Suppressor macrophage treated with lipopolysaccharide for 1 hour (primary cell): ENCODE measurements around the gene ARAF.
"Not testable (repeated sequence)": the region's sequence is repeated elsewhere in the genome, so short reads cannot be mapped to it uniquely, and the experiment has no call there.

Source experiments
- DNase-seq, 3 donors: peaks; one replicate each; pipeline ENCODE4 v3.0.0-alpha.2; 2020 to 2022

ARAF gene

GRCh38 chrX:47560934-47561658 lies at the start of gene ARAF:
TSS of gene ARAF (plus strand) at chrX:47561205. CDS start at chrX:47562968, 1,763 bp downstream.
- DNase-seq = peak; percentile 96 to 98 (median 97)

- DNase-seq = not testable (repeated sequence)
Observed at GRCh38 chrX:47512383-47512782, 48.6 kb upstream of the ARAF start.

- DNase-seq = peak; percentile 25 to 56 (median 45)
Observed at GRCh38 chrX:47513034-47513965, 47.7 kb upstream of the ARAF start.

DNA sequence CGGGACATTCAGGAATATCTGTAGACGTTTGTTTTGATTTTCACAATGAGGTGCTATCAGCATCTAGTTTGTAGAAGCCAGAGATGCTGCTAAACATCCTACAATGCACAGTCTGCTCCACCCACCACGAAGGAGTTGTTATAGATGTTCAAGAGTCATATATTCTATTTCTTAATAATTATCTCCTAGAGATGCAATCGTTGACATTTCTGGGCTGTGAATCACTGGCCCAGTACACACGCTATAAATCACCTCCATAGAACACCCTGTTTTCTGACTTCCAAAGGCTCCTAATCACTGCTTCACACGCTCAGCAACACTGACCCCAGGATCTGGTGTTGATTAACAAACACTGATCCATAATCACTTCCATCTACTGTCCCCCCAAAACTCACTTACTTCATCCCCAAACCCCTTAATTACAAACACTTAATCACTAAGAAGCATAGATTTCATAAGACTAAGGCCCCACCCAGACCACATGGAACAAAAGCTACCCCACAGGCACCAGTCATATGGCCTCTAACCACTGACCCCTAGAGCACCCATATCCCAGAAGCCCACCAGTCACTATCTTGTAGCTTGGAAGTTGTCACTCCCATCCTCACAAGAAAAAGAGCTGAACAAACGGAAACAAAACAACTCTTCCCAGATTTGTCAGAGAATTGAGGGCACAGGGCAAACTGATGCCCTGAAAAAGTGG lies 46.3 kb upstream of the ARAF start:
- DNase-seq = peak in 1 of 3 donors; percentile 19

- peak in 2 of 3 donors; percentile 14 to 30 for DNase-seq
Observed at GRCh38 chrX:47515941-47516665, 44.9 kb upstream of the ARAF start.

GRCh38 chrX:47518144-47518543 lies 42.9 kb upstream of the ARAF start:
- no peak for DNase-seq

- peak; percentile 75 to 90 (median 86) for DNase-seq
Observed at GRCh38 chrX:47523297-47523696, 37.7 kb upstream of the ARAF start.

DNA sequence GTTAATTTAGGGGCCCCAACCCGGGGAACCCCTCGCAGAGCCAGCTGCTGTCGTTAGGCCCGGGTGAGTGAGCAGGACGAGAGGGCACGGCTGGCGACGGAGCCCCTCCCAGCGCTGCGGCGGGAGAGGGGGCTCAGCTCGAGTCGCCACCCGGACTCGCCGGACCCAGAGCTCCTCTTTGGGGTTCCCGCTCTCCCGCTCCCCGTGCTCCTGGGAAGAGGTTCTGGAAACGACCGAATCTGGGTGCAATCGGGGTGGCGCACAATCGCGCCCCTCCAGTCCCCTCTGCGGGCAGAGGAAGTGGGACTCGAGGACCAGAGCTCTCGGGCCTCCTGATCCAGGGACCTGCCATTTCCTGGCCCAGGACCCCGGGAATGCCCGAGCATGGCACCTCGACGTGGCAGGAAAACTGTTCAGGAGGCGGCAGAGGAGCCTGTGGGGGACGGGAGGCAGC lies 37.3 kb upstream of the ARAF start:
- no peak for DNase-seq

GRCh38 chrX:47529548-47529947 lies 31.5 kb upstream of the ARAF start:
- no peak for DNase-seq

GRCh38 chrX:47530049-47530448 lies 31.0 kb upstream of the ARAF start:
- DNase-seq = peak; percentile 14 to 58 (median 49)

DNA sequence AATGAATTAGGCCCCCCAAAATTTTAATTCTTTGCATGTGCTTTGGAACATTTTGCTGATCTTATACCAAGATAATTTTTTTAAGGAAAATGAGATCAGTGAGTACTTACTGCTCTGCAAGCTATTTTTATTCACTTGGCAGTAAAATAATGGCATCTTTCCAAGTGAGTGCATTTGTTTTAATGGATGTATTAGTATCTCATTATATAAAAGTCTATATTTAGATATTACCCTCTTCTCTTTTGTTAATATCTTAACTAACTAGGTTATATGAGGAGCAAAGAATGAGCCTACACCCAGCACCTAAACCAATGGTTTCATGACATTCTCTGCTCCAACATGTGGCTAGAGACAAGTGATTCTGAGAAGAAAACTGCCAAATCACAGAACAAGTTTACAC lies 21.1 kb upstream of the ARAF start:
- no peak for DNase-seq

GRCh38 chrX:47540754-47541538 lies 20.1 kb upstream of the ARAF start:
- peak; percentile 79 to 85 (median 80) for DNase-seq

DNA sequence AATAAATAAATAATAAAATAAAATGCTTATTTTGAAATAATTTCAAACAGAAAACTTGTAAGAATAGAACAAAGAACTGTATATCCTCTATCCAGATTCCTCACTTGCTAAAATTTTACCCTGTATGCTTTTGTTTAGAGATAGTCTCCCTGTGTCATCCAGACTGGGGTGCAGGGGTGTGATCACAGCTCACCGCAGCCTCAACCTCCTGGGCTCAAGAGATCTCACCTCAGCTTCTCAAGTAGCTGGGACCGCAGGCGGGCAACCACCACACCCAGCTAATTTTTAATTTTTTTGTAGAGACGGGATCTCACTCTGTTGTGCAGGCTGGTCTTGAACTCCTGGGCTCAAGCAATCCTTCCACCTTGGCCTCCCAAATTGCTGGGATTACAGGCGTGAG lies 17.5 kb upstream of the ARAF start:
- DNase-seq = no peak

GRCh38 chrX:47556045-47556623 lies 4.9 kb upstream of the ARAF start:
- peak; percentile 85 to 89 (median 89) for DNase-seq

DNA sequence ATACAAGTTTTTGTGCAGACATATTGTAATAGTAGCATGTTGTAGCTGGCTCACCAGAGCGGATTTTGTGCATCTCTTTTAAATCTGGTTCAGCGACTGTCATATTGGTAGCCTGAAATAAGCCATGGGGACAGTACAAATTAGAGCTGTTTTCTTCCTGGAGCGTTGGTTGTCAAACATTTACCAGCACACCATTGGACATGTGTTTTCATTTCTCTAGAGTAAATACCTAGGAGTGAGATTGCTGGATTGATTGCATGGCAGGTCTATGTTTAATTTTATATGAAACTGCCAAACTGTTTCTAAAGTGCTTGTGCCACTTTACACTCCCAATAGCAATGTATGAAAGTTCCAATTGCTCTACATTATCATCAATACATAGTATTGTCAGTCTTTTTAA lies 2.6 kb upstream of the ARAF start:
- DNase-seq = no peak

DNA sequence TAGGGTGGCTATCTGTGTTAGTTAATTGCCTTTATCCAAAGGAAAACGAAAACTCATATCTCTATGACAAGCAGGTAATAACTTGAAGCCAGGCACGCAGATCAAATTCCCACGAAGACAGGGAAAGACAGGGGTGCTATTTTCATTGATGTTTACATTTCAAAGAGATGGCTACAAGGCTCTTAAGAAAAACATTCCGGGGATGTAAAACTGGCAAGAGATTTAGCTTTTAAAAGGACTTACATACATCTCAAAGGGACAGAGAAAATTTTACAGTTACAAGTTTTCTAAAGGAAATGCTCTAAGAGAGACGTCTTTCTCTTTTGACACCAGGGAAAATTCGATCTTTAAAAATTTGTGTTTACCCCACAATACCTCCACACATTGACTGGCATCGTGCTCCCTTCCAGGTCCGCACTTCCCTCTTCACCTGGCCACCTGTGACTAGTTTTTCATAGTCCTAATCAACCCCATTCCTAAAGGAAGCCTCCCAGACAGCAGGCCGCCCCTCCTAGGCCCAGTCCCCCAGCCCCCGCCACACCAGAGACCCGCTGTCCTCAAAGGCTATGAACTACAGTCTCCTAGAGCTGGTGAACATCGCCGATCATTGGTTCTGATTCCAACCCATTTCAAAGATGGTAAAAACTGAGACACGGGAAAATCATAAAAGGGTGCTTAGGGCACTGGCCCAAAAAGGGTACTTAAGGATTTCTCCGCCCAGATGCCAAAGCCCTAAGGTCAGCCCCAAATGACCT lies 649 bp upstream of the ARAF start:
- DNase-seq = no peak

GRCh38 chrX:47561659-47562151 lies 700 bp downstream of the ARAF start:
- DNase-seq = no peak

DNA sequence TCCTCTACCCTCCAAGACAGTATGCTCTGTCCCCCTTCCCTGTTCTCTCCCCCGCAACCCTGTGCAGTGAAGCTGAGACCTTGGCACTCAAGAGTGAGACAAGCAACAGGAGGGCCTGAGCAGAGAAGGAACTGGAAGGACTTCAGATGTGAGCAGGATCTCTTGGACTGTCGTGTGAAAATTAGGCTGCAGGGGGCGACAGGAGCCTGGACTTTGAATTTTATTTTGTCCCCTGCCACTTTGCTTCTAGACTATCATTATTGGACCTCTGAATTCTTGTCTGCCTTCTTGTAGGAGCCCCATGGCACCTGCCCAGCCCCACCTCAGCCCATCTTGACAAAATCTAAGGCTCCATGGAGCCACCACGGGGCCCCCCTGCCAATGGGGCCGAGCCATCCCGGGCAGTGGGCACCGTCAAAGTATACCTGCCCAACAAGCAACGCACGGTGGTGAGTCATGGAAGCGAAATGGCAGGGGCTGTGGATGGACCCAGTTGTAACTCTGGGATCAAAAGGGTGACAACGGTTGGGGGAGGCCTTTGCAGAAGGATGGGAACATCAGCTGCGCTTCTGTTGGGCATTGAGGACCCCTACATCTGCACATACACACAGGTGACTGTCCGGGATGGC lies 1.7 kb downstream of the ARAF start:
- peak; percentile 56 to 63 (median 61) for DNase-seq

- DNase-seq = peak in 1 of 3 donors; percentile 21
Observed at GRCh38 chrX:47563801-47564315, 2.9 kb downstream of the ARAF start.
